ENCODE data around the gene NCKAP5. TPM values are rescaled to one million over a fixed set of nuclear protein-coding genes. Genes with fewer than 3 reads are reported as not detected.

Gene NCKAP5
- total and polyA plus RNA-seq, 2 of the 13 experiments (the other 11 are each of a cell fraction or from before 2014, with no cell fraction given) = 0.01 TPM; not detected in 1

GRCh38 chr2:133292259-133292658 lies 276.0 kb downstream of the NCKAP5 start:
- POLR2A ChIA-PET = no interaction called here
- Histone ChIP-seq H4K20me1 (ENCODE audit: insufficient read depth, low read length) (no peaks in the 10 kb centered on the region), H3K9ac (ENCODE audit: insufficient read depth, low read depth, low read length) (no peak overlapping the region), H3K9me3 (ENCODE audit: low read length) (peaks cover 12% of the 10 kb centered on the region; the same call in 1 of the 2 replicates), H3K79me2 (ENCODE audit: insufficient read depth, low read length) (no peaks in the 10 kb centered on the region), H3K36me3 (replicated peaks in 1 of 2; ENCODE audit: control insufficient read depth in 1 of 2, insufficient read depth in 2 of 2, low read length in 2 of 2) (no peaks in the 10 kb centered on the region), H3K4me3 (replicated peaks in 1 of 3; ENCODE audit: insufficient read depth in 1 of 3, low read depth in 2 of 3, low read length in 3 of 3) (no peak overlapping the region), H2AFZ (ENCODE audit: low read length) (no peak overlapping the region), H3K4me2 (ENCODE audit: low read depth, low read length) (no peak overlapping the region), H3K27me3 (ENCODE audit: control insufficient read depth in 1 of 2, insufficient read depth in 2 of 2, low read length in 2 of 2) (no peaks in the 10 kb centered on the region), H3K27ac (ENCODE audit: extremely low read length, insufficient read depth, low read length) (no peak overlapping the region), H3K4me1 (ENCODE audit: insufficient read depth, low read length) (no peaks in the 10 kb centered on the region)
- TF ChIP-seq ZNF326 (CRISPR knock-in tag; IDR thresholded peaks at IDR 0.05; ENCODE audit: borderline replicate concordance) (no peak), ZNF879 (CRISPR knock-in tag; IDR thresholded peaks at IDR 0.05) (no peak), TCF7 (IDR thresholded peaks at IDR 0.05; ENCODE audit: low read depth) (no peak), ZFP62 (CRISPR knock-in tag; IDR thresholded peaks at IDR 0.05) (no peak), KLF15 (CRISPR knock-in tag; IDR thresholded peaks at IDR 0.05; ENCODE audit: borderline replicate concordance) (no peak), ZNF512B (CRISPR knock-in tag; IDR thresholded peaks at IDR 0.05; ENCODE audit: borderline replicate concordance) (no peak), ZSCAN5A (CRISPR knock-in tag; IDR thresholded peaks at IDR 0.05; ENCODE audit: borderline replicate concordance) (no peak), MIXL1 (CRISPR knock-in tag; IDR thresholded peaks at IDR 0.05) (no peak), NR1H2 (CRISPR knock-in tag; IDR thresholded peaks at IDR 0.05; ENCODE audit: borderline replicate concordance, low read depth) (no peak), REXO4 (CRISPR knock-in tag; IDR thresholded peaks at IDR 0.05; ENCODE audit: borderline replicate concordance) (no peak), ZSCAN9 (CRISPR knock-in tag; IDR thresholded peaks at IDR 0.05; ENCODE audit: borderline replicate concordance) (no peak), ZNF329 (CRISPR knock-in tag; IDR thresholded peaks at IDR 0.05; ENCODE audit: low read depth) (no peak), ZNF292 (CRISPR knock-in tag; IDR thresholded peaks at IDR 0.05; ENCODE audit: borderline replicate concordance, low read depth) (no peak), TCF12 (IDR thresholded peaks at IDR 0.05) (no peak), TCF12 (CRISPR knock-in tag; IDR thresholded peaks at IDR 0.05) (no peak), ZNF280B (CRISPR knock-in tag; IDR thresholded peaks at IDR 0.05; ENCODE audit: borderline replicate concordance) (no peak)
- TF ChIP-seq, protein P1, sequence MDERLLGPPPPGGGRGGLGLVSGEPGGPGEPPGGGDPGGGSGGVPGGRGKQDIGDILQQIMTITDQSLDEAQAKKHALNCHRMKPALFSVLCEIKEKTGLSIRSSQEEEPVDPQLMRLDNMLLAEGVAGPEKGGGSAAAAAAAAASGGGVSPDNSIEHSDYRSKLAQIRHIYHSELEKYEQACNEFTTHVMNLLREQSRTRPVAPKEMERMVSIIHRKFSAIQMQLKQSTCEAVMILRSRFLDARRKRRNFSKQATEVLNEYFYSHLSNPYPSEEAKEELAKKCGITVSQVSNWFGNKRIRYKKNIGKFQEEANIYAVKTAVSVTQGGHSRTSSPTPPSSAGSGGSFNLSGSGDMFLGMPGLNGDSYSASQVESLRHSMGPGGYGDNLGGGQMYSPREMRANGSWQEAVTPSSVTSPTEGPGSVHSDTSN (CRISPR knock-in tag; IDR thresholded peaks at IDR 0.05) = no peak
- TF ChIP-seq, protein P2, sequence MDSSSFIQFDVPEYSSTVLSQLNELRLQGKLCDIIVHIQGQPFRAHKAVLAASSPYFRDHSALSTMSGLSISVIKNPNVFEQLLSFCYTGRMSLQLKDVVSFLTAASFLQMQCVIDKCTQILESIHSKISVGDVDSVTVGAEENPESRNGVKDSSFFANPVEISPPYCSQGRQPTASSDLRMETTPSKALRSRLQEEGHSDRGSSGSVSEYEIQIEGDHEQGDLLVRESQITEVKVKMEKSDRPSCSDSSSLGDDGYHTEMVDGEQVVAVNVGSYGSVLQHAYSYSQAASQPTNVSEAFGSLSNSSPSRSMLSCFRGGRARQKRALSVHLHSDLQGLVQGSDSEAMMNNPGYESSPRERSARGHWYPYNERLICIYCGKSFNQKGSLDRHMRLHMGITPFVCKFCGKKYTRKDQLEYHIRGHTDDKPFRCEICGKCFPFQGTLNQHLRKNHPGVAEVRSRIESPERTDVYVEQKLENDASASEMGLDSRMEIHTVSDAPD (CRISPR knock-in tag; IDR thresholded peaks at IDR 0.05) = no peak
- DNase-seq (ENCODE audit: low spot score) (no peak), ATAC-seq (no peak), FAIRE-seq (no peak)
- CTCF ChIA-PET (ENCODE audit: low intra/inter-chr PET ratio, low total read pairs) = no interaction called here
- intact Hi-C loops (cut with micrococcal nuclease; ENCODE audit: unreplicated experiment) (no loop called here), in situ Hi-C loops (cut with HindIII; ENCODE audit: extremely low pct_ligation_motif_present, low pct_unique_long_range_greater_than_20kb) (no loop called here)
- no TSS peak for BruUV-seq (replicated peaks)
- 2% methylated on average over 2 of the region's 2 CpGs for WGBS (ENCODE audit: low lambda C conversion rate)

All from HepG2 (cell line).